ENCODE data around the gene PRSS58.

DNA sequence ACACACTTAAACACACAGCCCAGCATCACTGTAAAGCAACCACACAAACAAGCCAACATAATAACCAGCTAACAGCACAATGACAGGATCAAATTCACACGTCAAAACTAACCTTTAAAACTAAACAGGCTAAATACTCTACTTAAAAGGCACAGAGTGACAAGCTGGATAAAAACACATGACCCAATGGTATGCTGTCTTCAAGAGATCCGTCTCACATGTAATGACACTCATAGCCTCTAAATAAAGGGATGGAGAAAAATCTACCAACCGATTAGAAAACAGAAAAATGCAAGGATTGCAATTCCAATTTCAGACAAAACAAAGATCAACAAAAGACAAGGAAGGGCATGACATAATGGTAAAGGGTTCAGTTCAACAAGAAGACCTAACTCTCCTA is 17.2 kb upstream of the PRSS58 start:
- TF ChIP-seq POLR2A (IDR thresholded peaks at IDR 0.05): no peak
- TF ChIP-seq, protein P1, sequence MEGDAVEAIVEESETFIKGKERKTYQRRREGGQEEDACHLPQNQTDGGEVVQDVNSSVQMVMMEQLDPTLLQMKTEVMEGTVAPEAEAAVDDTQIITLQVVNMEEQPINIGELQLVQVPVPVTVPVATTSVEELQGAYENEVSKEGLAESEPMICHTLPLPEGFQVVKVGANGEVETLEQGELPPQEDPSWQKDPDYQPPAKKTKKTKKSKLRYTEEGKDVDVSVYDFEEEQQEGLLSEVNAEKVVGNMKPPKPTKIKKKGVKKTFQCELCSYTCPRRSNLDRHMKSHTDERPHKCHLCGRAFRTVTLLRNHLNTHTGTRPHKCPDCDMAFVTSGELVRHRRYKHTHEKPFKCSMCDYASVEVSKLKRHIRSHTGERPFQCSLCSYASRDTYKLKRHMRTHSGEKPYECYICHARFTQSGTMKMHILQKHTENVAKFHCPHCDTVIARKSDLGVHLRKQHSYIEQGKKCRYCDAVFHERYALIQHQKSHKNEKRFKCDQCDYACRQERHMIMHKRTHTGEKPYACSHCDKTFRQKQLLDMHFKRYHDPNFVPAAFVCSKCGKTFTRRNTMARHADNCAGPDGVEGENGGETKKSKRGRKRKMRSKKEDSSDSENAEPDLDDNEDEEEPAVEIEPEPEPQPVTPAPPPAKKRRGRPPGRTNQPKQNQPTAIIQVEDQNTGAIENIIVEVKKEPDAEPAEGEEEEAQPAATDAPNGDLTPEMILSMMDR (IDR thresholded peaks at IDR 0.05): no peak
